Mesodermal cell (in vitro differentiated cells): ENCODE data around the gene REEP2. TPM values are rescaled to one million over a fixed set of nuclear protein-coding genes. Genes with fewer than 3 reads are reported as not detected.
"Not testable (repeated sequence)": the region's sequence is repeated elsewhere in the genome, so short reads cannot be mapped to it uniquely, and the experiment has no call there.

Source experiments
- H3K27ac ChIP-seq: 2 replicates; pipeline ENCODE4 v1.7.0; 2013; ENCODE audit warnings: mild to moderate bottlenecking, low read depth, low read length, moderate library complexity; ENCODE audit not compliant: severe bottlenecking
- H3K36me3 ChIP-seq: 2 replicates; pipeline ENCODE4 v1.7.1; 2013; ENCODE audit warnings: mild to moderate bottlenecking, low read length, moderate library complexity; ENCODE audit not compliant: control insufficient read depth, insufficient read depth
- H3K4me1 ChIP-seq: one replicate; pipeline ENCODE4 v1.7.1; 2013; ENCODE audit warnings: mild to moderate bottlenecking, low read length; ENCODE audit not compliant: insufficient read depth, control insufficient read depth, poor library complexity, severe bottlenecking
- H3K4me3 ChIP-seq: 2 replicates; pipeline ENCODE4 v1.7.0; 2013; ENCODE audit warnings: low read length, control low read depth, mild to moderate bottlenecking; ENCODE audit not compliant: insufficient read depth, poor library complexity, severe bottlenecking; ENCODE audit errors: extremely low read depth
- H3K9me3 ChIP-seq: 2 replicates; pipeline ENCODE4 v1.7.1; 2013; ENCODE audit warnings: mild to moderate bottlenecking, low read length, moderate library complexity; ENCODE audit not compliant: control insufficient read depth
- WGBS, 2 experiments: methylation state at CpG; one replicate each; pipeline ENCODE4 v1.1.5; 2013; ENCODE audit warnings: missing lambda C conversion rate in 2 of 2; ENCODE audit not compliant: insufficient coverage in 2 of 2; 5-methylcytosine and 5-hydroxymethylcytosine counted together
- polyA plus RNA-seq, 2 experiments: library from polyadenylated mRNA; stranded (reverse); fragments of 50-300 nt; gene quantifications; one replicate each; pipeline ENCODE4 v1.2.3, GENCODE V29; 2013

REEP2 gene, protein sequence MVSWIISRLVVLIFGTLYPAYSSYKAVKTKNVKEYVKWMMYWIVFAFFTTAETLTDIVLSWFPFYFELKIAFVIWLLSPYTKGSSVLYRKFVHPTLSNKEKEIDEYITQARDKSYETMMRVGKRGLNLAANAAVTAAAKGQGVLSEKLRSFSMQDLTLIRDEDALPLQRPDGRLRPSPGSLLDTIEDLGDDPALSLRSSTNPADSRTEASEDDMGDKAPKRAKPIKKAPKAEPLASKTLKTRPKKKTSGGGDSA
- polyA plus RNA-seq (2013, experiment 1 of 2), result 12.7 TPM
- polyA plus RNA-seq (2013, experiment 2 of 2), result 11.9 TPM

DNA sequence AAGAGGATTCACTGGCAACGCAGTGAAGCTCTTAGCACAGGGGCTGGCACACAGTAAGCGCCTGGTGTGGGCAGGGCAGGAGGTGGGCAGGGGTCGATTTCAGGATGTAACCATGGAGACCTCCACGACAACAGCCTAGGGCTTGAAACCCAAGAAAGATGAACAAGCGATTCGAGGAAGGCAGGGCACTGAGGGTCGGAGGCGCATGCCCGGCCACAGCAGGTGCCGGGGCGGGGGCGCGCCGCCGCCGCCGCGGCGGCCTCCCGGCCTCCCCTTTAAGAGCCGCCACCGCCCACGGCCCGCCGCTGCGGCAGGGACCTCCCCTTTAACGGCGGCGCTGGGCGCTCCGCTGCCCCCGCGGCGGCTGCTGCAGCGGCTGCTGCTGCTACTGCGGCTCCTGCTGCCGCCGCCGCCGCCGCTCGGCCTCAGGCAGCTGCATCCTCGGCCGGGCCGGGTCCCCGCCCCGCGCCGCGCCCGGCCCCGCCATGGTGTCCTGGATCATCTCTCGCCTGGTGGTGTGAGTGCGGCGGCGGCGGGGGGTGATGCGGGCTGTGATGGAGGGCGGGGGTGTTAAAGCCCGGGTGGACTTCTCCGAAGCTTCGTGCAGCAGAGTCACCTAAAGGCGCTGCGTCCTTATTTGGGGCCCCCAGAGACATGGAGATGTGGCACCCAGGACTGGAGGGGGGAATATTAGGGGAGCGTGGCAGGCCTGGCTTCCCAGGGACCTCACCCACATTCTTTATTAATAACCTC lies at the start of gene REEP2:
Gene REEP2 (plus strand): TSS at position 334 of the 753 bp plus-strand sequence. CDS start 152 bp downstream, at position 486.
- Histone ChIP-seq H3K4me3 (peak within 1 kb of the TSS; percentile 53), H3K36me3 (peaks cover 24% of the 10 kb centered on the region), H3K4me1 (peaks cover 7% of the 10 kb centered on the region), H3K9me3 (no peaks in the 10 kb centered on the region), H3K27ac (peak within 1 kb of the TSS; percentile 29)
- 1 to 3% methylated on average over 17 to 42 of the region's 65 CpGs for WGBS, 2 experiments

DNA sequence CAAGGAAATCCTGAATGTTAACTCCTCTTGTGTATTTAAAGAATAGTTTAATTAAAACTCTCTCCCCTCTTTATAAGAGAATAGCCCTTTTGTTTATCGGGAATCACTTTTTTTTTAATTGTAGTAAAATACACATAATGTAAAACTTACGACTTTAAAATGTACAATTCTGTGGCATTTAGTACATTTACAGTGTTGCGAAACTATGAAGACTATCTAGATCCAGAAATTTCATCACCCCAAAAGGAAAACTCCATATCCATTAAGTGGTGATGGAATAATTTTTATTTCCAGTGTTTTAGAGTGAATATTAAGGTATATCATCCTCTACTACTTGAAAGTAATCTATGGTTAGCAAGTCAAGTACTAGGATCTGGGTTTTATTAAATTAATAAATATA lies 49.5 kb upstream of the REEP2 start:
- Histone ChIP-seq H3K4me1 (no peaks in the 10 kb centered on the region), H3K36me3 (peaks cover 81% of the 10 kb centered on the region), H3K27ac (no peak overlapping the region), H3K9me3 (no peaks in the 10 kb centered on the region), H3K4me3 (no peak overlapping the region)
- WGBS, 2 experiments, result no CpG with 5 or more reads among the region's 3 CpGs

DNA sequence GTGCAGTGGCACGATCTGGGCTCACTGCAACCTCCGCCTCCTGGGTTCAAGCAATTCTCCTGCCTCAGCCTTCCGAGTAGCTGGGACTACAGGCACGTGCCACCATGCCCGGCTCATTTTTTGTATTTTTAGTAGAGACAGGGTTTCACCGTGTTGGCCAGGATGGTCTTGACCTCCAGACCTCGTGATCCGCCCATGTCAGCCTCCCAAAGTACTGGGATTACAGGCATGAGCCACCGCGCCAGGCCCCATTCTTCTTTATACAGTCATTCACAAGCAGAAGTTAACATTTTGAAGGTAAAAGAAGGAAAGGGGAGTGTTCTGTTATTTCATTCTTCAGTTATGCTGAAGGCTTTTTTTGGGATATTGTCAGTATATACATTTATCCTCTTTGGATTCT lies 48.9 kb upstream of the REEP2 start:
- H3K9me3 ChIP-seq, H3K4me1 ChIP-seq, H3K27ac ChIP-seq, H3K4me3 ChIP-seq: not testable (repeated sequence)
- WGBS, 2 experiments, result 91 to 95% methylated on average over 6 to 7 of the region's 10 CpGs
- H3K36me3 ChIP-seq, result peaks cover 83% of the 10 kb centered on the region

DNA sequence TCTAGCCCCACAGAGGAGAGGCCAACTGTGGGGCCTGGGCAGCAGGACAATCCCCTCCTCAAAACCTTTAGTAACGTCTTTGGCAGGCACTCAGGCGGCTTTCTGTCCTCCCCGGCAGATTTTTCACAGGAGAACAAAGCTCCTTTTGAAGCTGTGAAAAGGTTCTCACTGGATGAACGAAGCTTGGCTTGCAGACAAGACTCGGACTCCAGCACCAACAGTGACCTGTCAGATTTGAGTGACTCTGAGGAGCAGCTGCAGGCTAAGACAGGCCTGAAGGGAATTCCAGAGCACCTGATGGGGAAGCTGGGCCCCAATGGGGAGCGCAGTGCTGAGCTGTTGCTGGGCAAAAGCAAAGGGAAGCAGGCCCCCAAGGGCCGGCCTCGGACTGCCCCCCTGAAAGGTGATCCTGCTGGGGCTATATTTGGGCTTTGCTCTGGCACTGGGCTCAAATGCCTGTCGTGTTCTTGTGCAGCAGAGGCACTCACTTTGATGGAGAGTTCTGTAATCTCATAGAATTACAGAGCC lies 46.9 kb upstream of the REEP2 start:
- no peak overlapping the region for H3K4me3 ChIP-seq
- no peaks in the 10 kb centered on the region for H3K4me1 ChIP-seq
- peaks cover 76% of the 10 kb centered on the region for H3K36me3 ChIP-seq
- H3K9me3 ChIP-seq, result no peaks in the 10 kb centered on the region
- 91 to 96% methylated on average over 9 of the region's 9 CpGs for WGBS, 2 experiments
- no peak overlapping the region for H3K27ac ChIP-seq

DNA sequence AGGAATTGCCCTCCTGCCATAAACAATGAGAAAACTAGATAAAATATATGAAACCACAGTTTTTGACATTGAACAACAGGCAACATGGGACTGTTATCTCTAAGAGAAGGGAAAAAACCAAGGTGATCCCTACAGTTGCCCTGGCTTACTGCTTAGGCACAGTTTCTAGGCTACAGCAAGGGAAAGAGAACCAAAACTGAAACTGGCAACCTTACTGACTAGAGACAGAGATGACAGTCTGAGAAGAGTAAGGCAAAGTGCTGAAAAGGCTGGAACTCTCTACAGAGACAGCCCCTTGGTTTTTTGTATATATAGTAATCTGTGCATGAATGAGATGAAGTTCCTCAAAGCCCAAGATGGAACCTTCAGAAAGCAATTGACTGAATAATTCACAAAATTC lies 36.2 kb upstream of the REEP2 start:
- Histone ChIP-seq H3K27ac (no peak overlapping the region), H3K9me3 (no peaks in the 10 kb centered on the region), H3K4me3 (no peak overlapping the region), H3K36me3 (peaks cover 94% of the 10 kb centered on the region), H3K4me1 (no peaks in the 10 kb centered on the region)

DNA sequence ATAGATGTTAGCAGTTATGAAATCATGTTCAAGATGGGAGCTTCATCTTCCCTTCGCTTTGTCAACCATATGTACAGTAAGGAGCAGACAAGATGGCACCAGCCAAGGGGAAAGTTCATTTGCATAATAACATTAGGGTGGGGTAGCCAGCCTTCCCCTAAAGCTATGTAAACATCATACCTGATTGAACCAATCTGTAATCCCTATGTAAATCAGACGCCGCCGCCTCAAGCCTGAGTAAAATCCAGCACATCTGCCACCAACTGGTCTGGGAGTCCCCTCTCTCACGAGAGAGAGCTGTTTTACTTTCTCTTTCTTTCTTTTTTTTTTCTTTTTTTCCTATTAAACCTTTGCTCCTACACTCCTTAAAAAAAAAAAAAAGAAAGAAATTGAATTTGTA lies 30.8 kb upstream of the REEP2 start:
- no peak overlapping the region for H3K27ac ChIP-seq
- no peaks in the 10 kb centered on the region for H3K4me1 ChIP-seq
- H3K4me3 ChIP-seq, result no peak overlapping the region
- H3K9me3 ChIP-seq, result no peaks in the 10 kb centered on the region
- WGBS, 2 experiments, result 95 to 100% methylated on average over 1 to 4 of the region's 5 CpGs
- H3K36me3 ChIP-seq, result peaks cover 74% of the 10 kb centered on the region

DNA sequence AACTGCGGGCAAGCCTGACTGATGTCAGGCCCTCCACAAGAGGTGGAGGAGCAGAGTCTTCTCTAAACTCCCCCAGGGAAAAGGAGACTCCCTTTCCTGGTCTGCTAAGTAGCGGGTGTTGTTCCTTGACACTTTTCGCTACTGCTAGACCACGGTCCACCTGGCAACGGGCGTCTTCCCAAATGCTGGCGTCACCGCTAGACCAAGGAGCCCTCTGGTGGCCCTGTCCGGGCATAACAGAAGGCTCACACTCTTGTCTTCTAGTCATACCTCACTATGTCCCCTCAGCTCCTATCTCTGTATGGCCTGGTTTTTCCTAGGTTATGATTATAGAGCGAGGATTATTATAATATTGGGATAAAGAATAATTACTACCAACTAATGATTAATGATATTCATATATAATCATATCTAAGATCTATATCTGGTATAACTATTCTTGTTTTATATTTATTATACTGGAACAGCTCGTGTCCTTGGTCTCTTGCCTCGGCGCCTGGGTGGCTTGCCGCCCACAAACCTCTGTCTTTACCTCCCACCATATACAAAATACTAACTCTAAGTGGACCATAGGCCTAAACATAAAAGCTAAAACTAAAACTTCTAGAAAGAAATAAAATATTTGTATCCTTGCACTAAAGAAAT lies 27.7 kb upstream of the REEP2 start:
- 89 to 94% methylated on average over 6 to 7 of the region's 14 CpGs for WGBS, 2 experiments
- peaks cover 77% of the 10 kb centered on the region for H3K36me3 ChIP-seq
- H3K4me3 ChIP-seq, H3K27ac ChIP-seq, H3K9me3 ChIP-seq, H3K4me1 ChIP-seq: not testable (repeated sequence)

DNA sequence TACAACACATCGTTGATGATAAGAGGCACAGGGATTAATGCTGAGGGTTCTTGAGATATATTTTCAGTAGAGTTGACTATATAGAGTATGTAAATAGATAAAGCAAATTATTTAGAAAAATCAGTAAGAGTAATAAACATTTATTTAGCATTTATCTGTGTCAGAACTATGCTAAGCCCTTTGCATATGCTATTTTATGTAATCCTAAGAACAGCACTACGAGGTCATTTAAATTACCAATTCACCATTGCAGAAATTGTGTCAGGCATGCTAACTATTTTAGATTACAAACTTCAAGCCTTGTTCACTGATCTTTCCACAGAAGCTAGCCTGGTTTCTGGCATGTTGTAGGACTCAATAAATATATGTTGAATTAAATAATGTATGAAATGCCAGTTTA lies 20.4 kb upstream of the REEP2 start:
- peaks cover 93% of the 10 kb centered on the region for H3K36me3 ChIP-seq
- no peaks in the 10 kb centered on the region for H3K9me3 ChIP-seq
- no peak overlapping the region for H3K27ac ChIP-seq
- H3K4me1 ChIP-seq, result no peaks in the 10 kb centered on the region
- WGBS, 2 experiments, result 100% methylated on average over 1 of the region's 2 CpGs; no CpG with 5 or more reads in 1 of the 2 experiments
- H3K4me3 ChIP-seq, result no peak overlapping the region

DNA sequence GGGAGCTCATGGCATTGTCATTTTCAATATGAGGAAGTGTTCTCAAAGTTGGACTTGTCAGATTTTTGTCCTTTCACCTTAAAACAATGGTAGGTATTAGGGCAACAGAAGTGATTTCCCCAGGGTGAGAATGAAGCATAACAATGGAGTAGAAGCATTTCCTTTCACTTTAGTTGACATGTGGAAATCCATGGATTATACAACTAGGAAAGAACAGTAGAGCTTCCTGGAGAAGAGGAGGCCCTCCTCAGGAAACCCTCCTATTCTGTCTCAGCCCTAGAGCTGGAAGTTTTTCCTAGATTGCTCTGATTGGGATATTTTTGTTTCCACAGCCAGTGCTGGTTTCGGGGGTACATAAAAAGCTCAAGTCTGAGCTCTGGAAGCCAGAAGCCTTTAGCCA lies 13.8 kb upstream of the REEP2 start:
- Histone ChIP-seq H3K27ac (no peak overlapping the region), H3K36me3 (peaks cover 92% of the 10 kb centered on the region), H3K4me1 (no peaks in the 10 kb centered on the region), H3K9me3 (no peaks in the 10 kb centered on the region), H3K4me3 (no peak overlapping the region)
- WGBS, 2 experiments, result 100% methylated on average over 1 of the region's 1 CpG; no CpG with 5 or more reads in 1 of the 2 experiments

DNA sequence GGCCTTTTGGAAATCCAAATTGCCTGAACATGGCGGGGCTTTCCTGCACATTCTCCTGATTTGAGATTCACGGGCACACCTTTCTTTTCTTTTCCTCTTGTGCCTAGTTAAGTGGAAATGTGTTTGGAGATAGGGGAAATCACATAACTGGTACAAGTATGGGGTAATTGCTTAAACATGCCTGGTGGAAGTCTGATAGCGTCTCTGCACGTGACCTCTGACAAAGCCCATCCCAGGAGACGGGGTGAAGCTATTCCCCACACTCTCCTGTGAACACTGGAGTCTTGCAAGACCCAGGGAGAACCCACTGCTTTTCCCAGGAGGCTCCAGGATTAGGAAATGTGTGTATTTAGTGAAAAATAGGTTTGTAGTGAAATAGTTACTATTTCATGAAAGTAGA lies 2.9 kb upstream of the REEP2 start:
- Histone ChIP-seq H3K27ac (no peak overlapping the region), H3K4me1 (peaks cover 7% of the 10 kb centered on the region), H3K9me3 (no peaks in the 10 kb centered on the region), H3K36me3 (peaks cover 50% of the 10 kb centered on the region), H3K4me3 (no peak overlapping the region)
- 83 to 100% methylated on average over 2 to 3 of the region's 5 CpGs for WGBS, 2 experiments
